ENCODE data around the gene PDE7B. TPM values are rescaled to one million over a fixed set of nuclear protein-coding genes. Genes with fewer than 3 reads are reported as not detected.

PDE7B gene
- total and polyA plus RNA-seq, 2 donors (not counting 1 experiment from before 2014, with no cell fraction given), result 2.6 to 7.5 TPM

- Histone ChIP-seq H2AFZ (ENCODE audit: insufficient read depth, low read depth, low read length, poor library complexity, severe bottlenecking) (no peak overlapping the region), H3K79me2 (ENCODE audit: control insufficient read depth, insufficient read depth, low read length) (no peaks in the 10 kb centered on the region), H3K4me1 (ENCODE audit: control insufficient read depth in 2 of 2, insufficient read depth in 2 of 2, low read length in 2 of 2) (peaks cover 0 to 3% of the 10 kb centered on the region in 2 donors), H3K4me2 (replicated peaks; ENCODE audit: low read depth, low read length, poor library complexity, severe bottlenecking) (no peak overlapping the region), H3K4me3 (ENCODE audit: control extremely low read depth in 1 of 5, extremely low read depth in 1 of 5, insufficient read depth in 1 of 5, low read depth in 2 of 5, low read length in 4 of 5) (no peak overlapping the region), H3K27ac (ENCODE audit: low read length in 2 of 2) (no peak overlapping the region), H4K20me1 (ENCODE audit: control insufficient read depth, insufficient read depth, low read length, poor library complexity, severe bottlenecking) (no peaks in the 10 kb centered on the region), H3K27me3 (replicated peaks in 1 of 4; ENCODE audit: control extremely low read depth in 1 of 4, control insufficient read depth in 3 of 4, insufficient read depth in 4 of 4, low read length in 3 of 4) (no peaks in the 10 kb centered on the region), H3K9ac (ENCODE audit: low read length) (no peak overlapping the region), H3K9me3 (ENCODE audit: control extremely low read depth in 1 of 3, control insufficient read depth in 2 of 3, insufficient read depth in 1 of 3, low read length in 2 of 3) (no peaks in the 10 kb centered on the region), H3K36me3 (replicated peaks in 1 of 2; ENCODE audit: control extremely low read depth in 1 of 2, control insufficient read depth in 1 of 2, extremely low read depth in 1 of 2, insufficient read depth in 2 of 2, low read length in 1 of 2) (peaks cover 0 to 1% of the 10 kb centered on the region in 2 experiments)
- WGBS (ENCODE audit: insufficient coverage), result no CpG with 5 or more reads among the region's 3 CpGs
- no peaks in the 10 kb centered on the region for H3K27me3 Mint-ChIP-seq
- ChIA-PET POLR2A (no interaction called here), CTCF (interaction anchor here (0.6 to 8.7 kb wide), 7 partner anchors 23 to 371 kb away, joined by 3 to 173 read pairs (median 3); no protein-coding TSS in a partner anchor)
- TF ChIP-seq EZH2 (IDR thresholded peaks at IDR 0.05; ENCODE audit: borderline replicate concordance, insufficient read depth, low read depth, low read length, poor library complexity, severe bottlenecking), result no peak
- DNase-seq (no peak), ATAC-seq (ENCODE audit: low read depth) (no peak)
- intact Hi-C loops (cut with micrococcal nuclease), result loop anchor here (5.0 to 10.0 kb wide), 2 partner anchors 52 to 74 kb away; partner anchors contain the start of gene PDE7B
- H3K4me1 Mint-ChIP-seq, result peaks cover 2% of the 10 kb centered on the region
- no peak overlapping the region for H3K27ac Mint-ChIP-seq
- no peak overlapping the region for H3K4me3 Mint-ChIP-seq
- no peaks in the 10 kb centered on the region for H3K9me3 Mint-ChIP-seq (ENCODE audit: insufficient read depth)
Measured at GRCh38 chr6:135906542-135906941, 55.0 kb downstream of the PDE7B start.

DNA sequence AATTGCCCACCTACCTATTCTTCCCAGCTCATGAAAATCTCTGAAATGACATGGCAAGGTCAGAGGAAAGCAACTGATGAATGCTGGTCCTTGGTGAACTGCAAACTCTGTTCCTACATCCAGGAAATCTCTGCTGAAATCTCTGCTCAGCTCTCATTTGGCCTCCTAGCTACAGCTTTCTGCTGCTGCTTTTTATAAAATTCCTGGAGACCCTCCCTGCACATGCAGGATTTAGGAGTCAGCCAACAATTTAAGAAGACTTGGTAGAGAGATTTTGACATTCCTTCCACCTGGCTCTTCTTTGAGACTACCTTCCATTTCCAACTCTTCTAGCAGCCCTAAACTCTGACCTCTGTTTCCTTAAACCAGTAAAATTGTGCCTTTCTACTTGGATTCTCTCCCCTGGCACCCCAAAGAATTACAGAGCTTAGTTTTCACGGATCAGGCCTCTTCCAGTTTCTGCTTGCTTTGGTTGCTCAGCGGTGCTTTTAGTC, 55.5 kb downstream of the PDE7B start:
- Mint-ChIP-seq H3K4me3 (no peak overlapping the region), H3K27ac (no peak overlapping the region), H3K27me3 (no peaks in the 10 kb centered on the region), H3K4me1 (peaks cover 2% of the 10 kb centered on the region), H3K9me3 (ENCODE audit: insufficient read depth) (no peaks in the 10 kb centered on the region)
- H4K20me1 ChIP-seq (ENCODE audit: control insufficient read depth, insufficient read depth, low read length, poor library complexity, severe bottlenecking), result no peaks in the 10 kb centered on the region
- H3K9me3 ChIP-seq (ENCODE audit: control extremely low read depth in 1 of 3, control insufficient read depth in 2 of 3, insufficient read depth in 1 of 3, low read length in 2 of 3), result no peaks in the 10 kb centered on the region
- no peak for DNase-seq
- no peaks in the 10 kb centered on the region for H3K27me3 ChIP-seq (replicated peaks in 1 of 4; ENCODE audit: control extremely low read depth in 1 of 4, control insufficient read depth in 3 of 4, insufficient read depth in 4 of 4, low read length in 3 of 4)
- WGBS (ENCODE audit: insufficient coverage), result no CpG with 5 or more reads among the region's 2 CpGs
- no peak for ATAC-seq (ENCODE audit: low read depth)
- H3K79me2 ChIP-seq (ENCODE audit: control insufficient read depth, insufficient read depth, low read length), result no peaks in the 10 kb centered on the region
- no peak for TF ChIP-seq EZH2 (IDR thresholded peaks at IDR 0.05; ENCODE audit: borderline replicate concordance, insufficient read depth, low read depth, low read length, poor library complexity, severe bottlenecking)
- TF ChIP-seq CTCF (IDR thresholded peaks at IDR 0.05), result no peak
- ChIA-PET POLR2A (no interaction called here), CTCF (interaction anchor here (0.5 to 8.7 kb wide), 7 partner anchors 24 to 731 kb away, joined by 3 to 173 read pairs (median 3); no protein-coding TSS in a partner anchor)
- no peak overlapping the region for H2AFZ ChIP-seq (ENCODE audit: insufficient read depth, low read depth, low read length, poor library complexity, severe bottlenecking)
- H3K36me3 ChIP-seq (replicated peaks in 1 of 2; ENCODE audit: control extremely low read depth in 1 of 2, control insufficient read depth in 1 of 2, extremely low read depth in 1 of 2, insufficient read depth in 2 of 2, low read length in 1 of 2), result peaks cover 0 to 1% of the 10 kb centered on the region in 2 experiments
- H3K4me1 ChIP-seq (ENCODE audit: control insufficient read depth in 2 of 2, insufficient read depth in 2 of 2, low read length in 2 of 2), result peaks cover 0 to 3% of the 10 kb centered on the region in 2 donors
- H3K9ac ChIP-seq (ENCODE audit: low read length), result no peak overlapping the region
- no peak overlapping the region for H3K4me2 ChIP-seq (replicated peaks; ENCODE audit: low read depth, low read length, poor library complexity, severe bottlenecking)
- H3K27ac ChIP-seq (ENCODE audit: low read length in 2 of 2), result no peak overlapping the region
- H3K4me3 ChIP-seq (ENCODE audit: control extremely low read depth in 1 of 5, extremely low read depth in 1 of 5, insufficient read depth in 1 of 5, low read depth in 2 of 5, low read length in 4 of 5), result no peak overlapping the region
- intact Hi-C loops (cut with micrococcal nuclease), result loop anchor here (5.0 to 10.0 kb wide), 2 partner anchors 52 to 75 kb away; partner anchors contain the start of gene PDE7B
